ENCODE results near the gene CRYBG1. TPM values are rescaled to one million over a fixed set of nuclear protein-coding genes. Genes with fewer than 3 reads are reported as not detected.

The CRYBG1 gene
- total RNA-seq, 4 donors from 2014 or later, result 102 to 127 (median 125) TPM

DNA sequence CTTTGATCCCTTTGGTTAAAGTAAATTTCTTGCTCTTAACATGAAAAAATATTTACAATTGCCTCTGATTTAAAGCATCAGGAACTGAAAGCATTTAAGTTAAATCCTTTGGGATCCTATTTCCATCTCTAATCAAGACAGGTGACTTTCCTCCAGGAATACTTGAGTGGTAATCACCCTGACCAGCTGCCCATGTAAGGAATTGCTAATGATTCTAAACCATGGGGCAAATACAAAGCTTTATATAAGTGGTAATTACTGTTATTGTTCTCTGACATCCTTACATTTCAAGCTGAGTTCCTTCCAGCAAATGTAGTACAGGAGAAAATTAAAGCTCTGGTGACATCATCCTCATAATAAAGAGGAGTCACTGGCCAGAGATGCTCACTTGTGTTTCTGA, 100.6 kb downstream of the CRYBG1 start:
- no peak for DNase-seq (ENCODE audit: low spot score in 2 of 2)
- intact Hi-C loops (cut with DNase I; ENCODE audit: low total_unique reads), result no loop called here
- H3K4me3 ChIP-seq (ENCODE audit: low read depth, poor library complexity, severe bottlenecking), result no peak overlapping the region
- no peak for TF ChIP-seq POLR2A (IDR thresholded peaks at IDR 0.05)
- TF ChIP-seq, protein P1, sequence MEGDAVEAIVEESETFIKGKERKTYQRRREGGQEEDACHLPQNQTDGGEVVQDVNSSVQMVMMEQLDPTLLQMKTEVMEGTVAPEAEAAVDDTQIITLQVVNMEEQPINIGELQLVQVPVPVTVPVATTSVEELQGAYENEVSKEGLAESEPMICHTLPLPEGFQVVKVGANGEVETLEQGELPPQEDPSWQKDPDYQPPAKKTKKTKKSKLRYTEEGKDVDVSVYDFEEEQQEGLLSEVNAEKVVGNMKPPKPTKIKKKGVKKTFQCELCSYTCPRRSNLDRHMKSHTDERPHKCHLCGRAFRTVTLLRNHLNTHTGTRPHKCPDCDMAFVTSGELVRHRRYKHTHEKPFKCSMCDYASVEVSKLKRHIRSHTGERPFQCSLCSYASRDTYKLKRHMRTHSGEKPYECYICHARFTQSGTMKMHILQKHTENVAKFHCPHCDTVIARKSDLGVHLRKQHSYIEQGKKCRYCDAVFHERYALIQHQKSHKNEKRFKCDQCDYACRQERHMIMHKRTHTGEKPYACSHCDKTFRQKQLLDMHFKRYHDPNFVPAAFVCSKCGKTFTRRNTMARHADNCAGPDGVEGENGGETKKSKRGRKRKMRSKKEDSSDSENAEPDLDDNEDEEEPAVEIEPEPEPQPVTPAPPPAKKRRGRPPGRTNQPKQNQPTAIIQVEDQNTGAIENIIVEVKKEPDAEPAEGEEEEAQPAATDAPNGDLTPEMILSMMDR (IDR thresholded peaks at IDR 0.05), result no peak

DNA sequence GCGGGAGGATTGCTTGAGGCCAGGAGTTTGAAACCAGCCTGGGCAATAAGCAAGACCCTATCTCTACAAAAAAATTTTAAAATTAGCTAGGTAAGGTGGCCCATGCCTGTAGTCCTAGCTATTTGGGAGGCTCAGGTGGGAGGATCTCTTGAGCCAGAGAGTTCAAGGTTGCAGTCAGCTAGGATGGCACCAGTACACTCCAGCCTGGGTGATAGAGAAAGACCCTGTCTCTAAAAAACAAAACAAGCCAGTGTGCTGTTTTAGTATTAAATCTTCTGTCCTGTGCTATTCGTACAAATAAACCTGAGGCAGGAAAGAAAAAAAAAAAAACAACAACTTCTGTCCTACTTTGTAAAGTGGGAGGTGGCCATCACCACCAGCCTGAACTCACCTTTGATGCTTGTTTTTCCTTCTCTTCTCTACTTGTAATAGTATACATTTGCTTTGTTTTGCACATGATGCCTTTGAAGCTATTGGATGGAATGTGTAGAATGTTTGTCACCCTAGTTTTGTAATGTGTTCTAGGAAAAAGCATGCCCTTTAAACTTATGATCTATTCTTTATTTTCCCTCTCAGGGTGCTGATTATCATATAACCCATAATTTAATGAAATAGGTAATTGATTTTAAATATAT, 102.5 kb downstream of the CRYBG1 start:
- DNase-seq (ENCODE audit: low spot score in 2 of 2), result no peak
- H3K4me3 ChIP-seq (ENCODE audit: low read depth, poor library complexity, severe bottlenecking), result no peak overlapping the region
- intact Hi-C loops (cut with DNase I; ENCODE audit: low total_unique reads), result no loop called here
- TF ChIP-seq POLR2A (IDR thresholded peaks at IDR 0.05), result no peak
- TF ChIP-seq, protein P1 (IDR thresholded peaks at IDR 0.05), result no peak
- 85 to 95% methylated on average over 2 of the region's 2 CpGs for WGBS, 2 donors

DNA sequence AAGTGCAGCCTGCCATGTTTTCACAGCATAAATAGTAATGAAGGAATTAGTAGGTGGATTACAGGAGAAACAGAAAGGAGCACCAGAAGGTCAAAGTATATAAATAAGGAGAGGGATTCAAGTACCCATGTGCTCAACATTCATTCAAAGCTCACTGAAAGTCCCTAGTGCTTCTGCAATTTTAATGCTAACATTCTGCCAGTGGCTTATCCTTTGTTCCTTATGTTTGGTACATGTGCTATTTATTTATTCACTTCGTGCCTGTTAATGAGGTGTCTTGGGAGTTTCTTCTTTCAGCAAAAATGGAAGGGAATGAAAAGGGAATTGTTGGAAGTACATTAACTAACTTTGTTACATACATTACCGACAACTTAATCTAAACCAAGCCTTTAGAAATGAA, 105.7 kb downstream of the CRYBG1 start:
- H3K4me3 ChIP-seq (ENCODE audit: low read depth, poor library complexity, severe bottlenecking), result no peak overlapping the region
- TF ChIP-seq POLR2A (IDR thresholded peaks at IDR 0.05), result no peak
- TF ChIP-seq, protein P1 (IDR thresholded peaks at IDR 0.05), result no peak
- no peak for DNase-seq (ENCODE audit: low spot score in 2 of 2)
- 66% methylated on average over 2 of the region's 2 CpGs for WGBS, 2 donors
- intact Hi-C loops (cut with DNase I; ENCODE audit: low total_unique reads), result no loop called here

DNA sequence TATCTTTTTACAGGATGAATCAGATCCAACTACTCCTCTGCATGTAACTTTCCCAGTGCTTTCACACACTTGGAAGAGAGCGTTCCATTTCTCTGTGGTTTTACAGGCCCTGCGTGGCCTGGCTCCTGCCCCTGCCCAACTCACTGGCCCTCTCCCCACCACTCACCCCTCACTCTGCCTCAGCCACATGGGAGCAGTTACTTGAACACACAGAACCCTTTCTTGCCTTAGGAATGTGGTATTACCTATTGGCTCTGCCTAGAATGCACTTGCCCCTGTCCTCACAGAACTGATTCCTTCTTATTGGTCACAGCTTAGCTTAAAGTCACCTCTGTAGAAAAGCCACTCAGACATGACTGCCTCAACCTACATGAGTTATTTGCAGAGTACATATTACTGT, 108.4 kb downstream of the CRYBG1 start:
- TF ChIP-seq, protein P1 (IDR thresholded peaks at IDR 0.05), result no peak
- TF ChIP-seq POLR2A (IDR thresholded peaks at IDR 0.05), result no peak
- 76 to 90% methylated on average over 2 of the region's 2 CpGs for WGBS, 2 donors

DNA sequence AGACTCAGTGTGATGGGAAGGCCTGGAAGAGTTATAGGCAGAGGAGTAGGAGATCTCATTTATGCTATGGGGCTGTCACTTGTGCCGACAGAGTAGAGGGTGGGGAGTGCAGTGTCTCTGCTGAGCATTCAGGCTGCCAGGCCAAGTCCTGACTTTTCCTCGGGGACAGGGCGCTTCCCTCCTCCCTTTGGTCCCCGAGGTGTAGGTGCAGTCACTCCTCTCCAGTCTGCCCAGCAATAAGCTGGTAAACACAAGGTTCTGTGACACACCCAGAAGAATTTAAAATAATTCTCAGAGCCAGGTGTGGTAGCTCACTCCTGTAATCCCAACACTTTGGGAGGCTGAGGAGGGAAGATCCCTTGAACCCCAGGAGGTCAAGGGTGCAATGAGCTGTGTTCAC, 109.4 kb downstream of the CRYBG1 start:
- 52 to 86% methylated on average over 4 of the region's 4 CpGs for WGBS, 2 donors
- TF ChIP-seq, protein P1 (IDR thresholded peaks at IDR 0.05), result no peak
- TF ChIP-seq POLR2A (IDR thresholded peaks at IDR 0.05), result no peak
- H3K4me3 ChIP-seq (ENCODE audit: low read depth, poor library complexity, severe bottlenecking), result no peak overlapping the region
- no peak for DNase-seq (ENCODE audit: low spot score in 2 of 2)
- intact Hi-C loops (cut with DNase I; ENCODE audit: low total_unique reads), result no loop called here

More for the DNA sequence above, 108.4 kb downstream of the CRYBG1 start:
- no peak for DNase-seq (ENCODE audit: low spot score in 2 of 2)
- H3K4me3 ChIP-seq (ENCODE audit: low read depth, poor library complexity, severe bottlenecking), result no peak overlapping the region
- intact Hi-C loops (cut with DNase I; ENCODE audit: low total_unique reads), result no loop called here

DNA sequence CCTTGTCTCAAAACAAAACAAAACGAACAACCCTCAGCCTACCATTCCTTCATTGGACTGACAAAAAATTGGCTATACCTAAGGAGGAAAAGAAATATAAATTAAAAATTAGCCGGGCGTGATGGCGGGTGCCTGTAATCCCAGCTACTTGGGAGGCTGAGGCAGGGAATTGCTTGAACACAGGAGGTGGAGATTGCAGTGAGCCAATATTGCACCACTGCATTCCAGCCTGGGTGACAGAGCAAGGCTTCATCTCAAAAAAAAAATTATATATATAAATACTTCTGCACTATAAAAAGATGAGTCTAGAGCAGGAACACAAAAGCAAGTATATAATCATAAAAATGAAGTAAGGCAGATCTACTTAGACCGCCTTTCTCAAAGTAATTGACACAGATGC, 109.8 kb downstream of the CRYBG1 start:
- intact Hi-C loops (cut with DNase I; ENCODE audit: low total_unique reads), result no loop called here
- WGBS, 2 donors, result 72 to 87% methylated on average over 5 of the region's 5 CpGs
- no peak for DNase-seq (ENCODE audit: low spot score in 2 of 2)
- no peak for TF ChIP-seq POLR2A (IDR thresholded peaks at IDR 0.05)
- TF ChIP-seq, protein P1 (IDR thresholded peaks at IDR 0.05), result no peak
- H3K4me3 ChIP-seq (ENCODE audit: low read depth, poor library complexity, severe bottlenecking), result no peak overlapping the region

Measured in lower leg skin (tissue), 4 donors.